ENCODE results near the gene MEOX1.

GRCh38 chr17:43652124-43652480, 9.6 kb downstream of the MEOX1 start:
- TF ChIP-seq ZNF644 (CRISPR knock-in tag; IDR thresholded peaks at IDR 0.05; ENCODE audit: low read depth) (no peak), NFIC (IDR thresholded peaks at IDR 0.05; ENCODE audit: low read length) (no peak), HDAC2 (CRISPR knock-in tag; IDR thresholded peaks at IDR 0.05) (no peak), SP1 (IDR thresholded peaks at IDR 0.05) (no peak), SP1 (CRISPR knock-in tag; IDR thresholded peaks at IDR 0.05) (no peak)
